AG04450 (cell line): ENCODE data around the gene KCNJ5. TPM values are rescaled to one million over a fixed set of nuclear protein-coding genes. Genes with fewer than 3 reads are reported as not detected.

Experiments used
- CTCF ChIA-PET: fragments of 300-600, 350-600 bp; formaldehyde crosslinking; extraction: SDS; loops from one replicate; lab custom pipeline; 2022; ENCODE audit warnings: antibody characterized with exemption, inconsistent platforms; lab: Charles Lee
- POLR2A ChIA-PET: fragments of 350-600 bp; formaldehyde crosslinking; extraction: SDS; loops from one replicate; lab custom pipeline; 2021; ENCODE audit warnings: antibody characterized with exemption, inconsistent platforms; lab: Yijun Ruan, JAX
- DNase-seq: peaks from one replicate; pipeline ENCODE4 v3.0.0-alpha.2; 2011; ENCODE audit warnings: low read depth, low spot score
- H3K27ac ChIP-seq: one replicate; pipeline ENCODE4 v1.5.1; 2012; ENCODE audit warnings: low read depth, low read length, control low read depth
- H3K27me3 ChIP-seq: one replicate; pipeline ENCODE4 v1.6.0; 2012; ENCODE audit warnings: low read length; ENCODE audit not compliant: control insufficient read depth, insufficient read depth
- H3K4me3 ChIP-seq: 2 replicates; pipeline ENCODE4 v1.5.1; 2011; ENCODE audit warnings: mild to moderate bottlenecking, low read depth, low read length, control low read depth
- H3K9me3 ChIP-seq: 2 replicates; pipeline ENCODE4 v1.5.1; 2012; ENCODE audit warnings: low read length; ENCODE audit not compliant: control insufficient read depth, insufficient read depth
- polyA plus RNA-seq: library from polyadenylated mRNA; depleted of rRNA; stranded (reverse); fragments of >200 nt; gene quantifications from 2 replicates; pipeline ENCODE4 v1.2.3, GENCODE V29; 2011
- TF ChIP-seq, protein P1 (sequence below): IDR thresholded peaks from 2 replicates; pipeline ENCODE4 v1.5.1; 2011; ENCODE audit warnings: low read depth, low read length, control low read depth, inconsistent platforms

KCNJ5 gene
- polyA plus RNA-seq, 1 experiment = not detected

DNA sequence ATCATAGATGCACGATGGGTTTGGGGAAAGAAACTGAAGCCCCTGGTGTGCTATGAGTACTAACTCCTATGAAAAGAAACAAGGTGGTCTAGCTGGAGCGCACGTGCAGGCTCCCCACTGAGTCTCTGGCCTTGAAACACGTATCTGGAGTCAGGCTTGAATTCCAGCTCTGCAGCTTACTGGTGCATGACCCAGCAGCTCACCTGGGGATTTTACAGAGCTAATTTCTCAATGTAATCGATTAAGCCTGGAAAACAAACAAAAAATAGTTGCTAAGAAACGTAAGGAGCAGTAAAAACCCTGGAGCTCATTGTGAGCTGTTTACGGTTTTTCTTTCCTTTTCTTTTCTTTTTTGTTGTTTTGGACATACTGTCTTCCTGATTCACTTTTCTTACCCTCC, 36.3 kb upstream of the KCNJ5 start:
- POLR2A ChIA-PET = no interaction called here
- CTCF ChIA-PET = interaction anchor here (0.7 to 1.4 kb wide), 4 partner anchors 14 to 703 kb away, joined by 3 to 4 read pairs (median 3); no protein-coding TSS in a partner anchor

GRCh38 chr11:128856241-128856640, 34.9 kb upstream of the KCNJ5 start:
- Histone ChIP-seq H3K27me3 (peaks cover 19% of the 10 kb centered on the region), H3K9me3 (no peaks in the 10 kb centered on the region), H3K4me3 (no peak overlapping the region), H3K27ac (no peak overlapping the region)
- POLR2A ChIA-PET = no interaction called here
- CTCF ChIA-PET = interaction anchor here (1.8 kb wide), 1 partner anchor 25 kb away, joined by 6 read pairs; no protein-coding TSS in a partner anchor
- DNase-seq = no peak
- TF ChIP-seq, protein P1, sequence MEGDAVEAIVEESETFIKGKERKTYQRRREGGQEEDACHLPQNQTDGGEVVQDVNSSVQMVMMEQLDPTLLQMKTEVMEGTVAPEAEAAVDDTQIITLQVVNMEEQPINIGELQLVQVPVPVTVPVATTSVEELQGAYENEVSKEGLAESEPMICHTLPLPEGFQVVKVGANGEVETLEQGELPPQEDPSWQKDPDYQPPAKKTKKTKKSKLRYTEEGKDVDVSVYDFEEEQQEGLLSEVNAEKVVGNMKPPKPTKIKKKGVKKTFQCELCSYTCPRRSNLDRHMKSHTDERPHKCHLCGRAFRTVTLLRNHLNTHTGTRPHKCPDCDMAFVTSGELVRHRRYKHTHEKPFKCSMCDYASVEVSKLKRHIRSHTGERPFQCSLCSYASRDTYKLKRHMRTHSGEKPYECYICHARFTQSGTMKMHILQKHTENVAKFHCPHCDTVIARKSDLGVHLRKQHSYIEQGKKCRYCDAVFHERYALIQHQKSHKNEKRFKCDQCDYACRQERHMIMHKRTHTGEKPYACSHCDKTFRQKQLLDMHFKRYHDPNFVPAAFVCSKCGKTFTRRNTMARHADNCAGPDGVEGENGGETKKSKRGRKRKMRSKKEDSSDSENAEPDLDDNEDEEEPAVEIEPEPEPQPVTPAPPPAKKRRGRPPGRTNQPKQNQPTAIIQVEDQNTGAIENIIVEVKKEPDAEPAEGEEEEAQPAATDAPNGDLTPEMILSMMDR = no peak

More for the DNA sequence above, 36.3 kb upstream of the KCNJ5 start:
- Histone ChIP-seq H3K27me3 (peaks cover 21% of the 10 kb centered on the region), H3K9me3 (no peaks in the 10 kb centered on the region), H3K27ac (no peak overlapping the region), H3K4me3 (no peak overlapping the region)
- no peak for DNase-seq
- TF ChIP-seq, protein P1 = no peak

- no peaks in the 10 kb centered on the region for H3K9me3 ChIP-seq
- TF ChIP-seq, protein P1 = no peak
- POLR2A ChIA-PET = no interaction called here
- no peak overlapping the region for H3K27ac ChIP-seq
- peaks cover 18% of the 10 kb centered on the region for H3K27me3 ChIP-seq
- H3K4me3 ChIP-seq = no peak overlapping the region
- DNase-seq = no peak
- CTCF ChIA-PET = interaction anchor here (1.8 kb wide), 1 partner anchor 26 kb away, joined by 6 read pairs; no protein-coding TSS in a partner anchor
These were observed 33.8 kb upstream of the KCNJ5 start for GRCh38 chr11:128857341-128857740.

DNA sequence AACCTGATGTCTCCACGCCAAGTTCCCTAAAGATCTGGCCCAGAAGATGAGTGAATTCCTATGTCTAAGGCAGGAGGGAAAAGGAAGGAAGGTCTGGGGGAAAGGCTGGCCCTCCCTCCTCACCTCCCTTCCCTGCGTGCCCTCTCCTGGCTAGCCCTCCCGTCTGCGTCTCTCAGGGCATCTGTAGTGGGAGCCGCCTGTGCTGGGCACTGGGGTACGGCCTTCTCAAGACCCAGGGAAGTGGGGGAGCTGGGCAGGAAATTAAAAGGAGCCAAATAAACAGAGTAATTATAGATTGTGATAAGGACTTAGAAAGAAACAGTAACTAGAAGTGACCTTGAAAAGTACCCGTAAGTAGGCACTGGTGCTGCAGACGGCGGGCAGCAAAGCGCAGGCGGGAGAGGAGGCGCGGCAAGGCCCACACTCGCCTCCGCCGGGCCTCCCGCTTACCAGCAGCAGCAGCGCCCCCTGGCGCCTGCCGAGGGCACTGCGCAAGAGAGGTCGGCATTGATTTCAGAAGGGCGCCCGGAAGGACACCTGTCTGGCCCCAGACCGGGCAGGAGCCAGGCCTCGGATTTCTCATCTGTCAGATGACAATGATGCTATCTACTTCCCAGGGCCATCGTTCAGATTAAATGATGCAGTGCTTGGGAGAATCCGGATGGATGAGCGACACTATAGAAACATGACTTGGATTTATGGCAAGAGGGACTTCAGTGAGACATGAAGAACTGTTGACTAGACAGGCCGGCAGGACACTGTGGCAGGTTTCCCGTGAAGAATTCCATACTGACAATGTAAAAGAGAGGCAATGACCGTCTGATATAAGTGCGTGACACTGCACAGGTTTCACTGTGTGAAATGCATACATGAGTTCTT, 31.4 kb upstream of the KCNJ5 start:
- Histone ChIP-seq H3K27ac (no peak overlapping the region), H3K4me3 (no peak overlapping the region), H3K9me3 (no peaks in the 10 kb centered on the region), H3K27me3 (peaks cover 10% of the 10 kb centered on the region)
- DNase-seq = no peak
- ChIA-PET CTCF (interaction anchor here (0.7 to 1.5 kb wide), 5 partner anchors 22 to 708 kb away, joined by 3 to 7 read pairs (median 3); no protein-coding TSS in a partner anchor), POLR2A (no interaction called here)
- TF ChIP-seq, protein P1 = peak; percentile 76
